ENCODE measurements around the gene KNCN. TPM values are rescaled to one million over a fixed set of nuclear protein-coding genes. Genes with fewer than 3 reads are reported as not detected.

Gene KNCN
- total RNA-seq, 3 donors from 2014 or later, result not detected

- Histone ChIP-seq H3K36me3 (peaks cover 8% of the 10 kb centered on the region), H3K9me3 (no peaks in the 10 kb centered on the region), H3K4me3 (no peak overlapping the region), H3K27ac (no peak overlapping the region), H3K4me1 (no peaks in the 10 kb centered on the region), H3K27me3 (no peaks in the 10 kb centered on the region)
- intact Hi-C loops (cut with DNase I; ENCODE audit: low total_unique reads), result no loop called here
- no peak for TF ChIP-seq CTCF (IDR thresholded peaks at IDR 0.05)
- no peak for DNase-seq (ENCODE audit: low spot score in 2 of 2)
These were observed 42.6 kb upstream of the KNCN start for GRCh38 chr1:46594063-46594462.

GRCh38 chr1:46592823-46593222, 41.4 kb upstream of the KNCN start:
- Histone ChIP-seq H3K4me3 (no peak overlapping the region), H3K36me3 (peaks cover 8% of the 10 kb centered on the region), H3K27me3 (no peaks in the 10 kb centered on the region), H3K9me3 (no peaks in the 10 kb centered on the region), H3K4me1 (no peaks in the 10 kb centered on the region), H3K27ac (no peak overlapping the region)
- no peak for TF ChIP-seq CTCF (IDR thresholded peaks at IDR 0.05)
- no peak for TF ChIP-seq POLR2A (IDR thresholded peaks at IDR 0.05)
- no peak for TF ChIP-seq POLR2AphosphoS5 (IDR thresholded peaks at IDR 0.05)
- intact Hi-C loops (cut with DNase I; ENCODE audit: low total_unique reads), result no loop called here
- no peak for DNase-seq (ENCODE audit: low spot score in 2 of 2)

- Histone ChIP-seq H3K27me3 (no peaks in the 10 kb centered on the region), H3K4me1 (no peaks in the 10 kb centered on the region), H3K4me3 (no peak overlapping the region), H3K36me3 (peaks cover 8% of the 10 kb centered on the region), H3K9me3 (no peaks in the 10 kb centered on the region), H3K27ac (no peak overlapping the region)
- intact Hi-C loops (cut with DNase I; ENCODE audit: low total_unique reads), result no loop called here
- no peak for TF ChIP-seq POLR2A (IDR thresholded peaks at IDR 0.05)
- TF ChIP-seq POLR2AphosphoS5 (IDR thresholded peaks at IDR 0.05), result no peak
- no peak for TF ChIP-seq CTCF (IDR thresholded peaks at IDR 0.05)
- DNase-seq (ENCODE audit: low spot score in 2 of 2), result no peak
These were observed 38.1 kb upstream of the KNCN start for GRCh38 chr1:46589529-46589928.

GRCh38 chr1:46587069-46587468, 35.6 kb upstream of the KNCN start:
- Histone ChIP-seq H3K27ac (no peak overlapping the region), H3K36me3 (peaks cover 4% of the 10 kb centered on the region), H3K4me3 (no peak overlapping the region)

GRCh38 chr1:46585312-46585938, 34.0 kb upstream of the KNCN start:
- no peaks in the 10 kb centered on the region for H3K4me1 ChIP-seq
- no peak for DNase-seq (ENCODE audit: low spot score in 2 of 2)
- intact Hi-C loops (cut with DNase I; ENCODE audit: low total_unique reads), result no loop called here
- no peak overlapping the region for H3K27ac ChIP-seq
- TF ChIP-seq POLR2AphosphoS5 (IDR thresholded peaks at IDR 0.05) (no peak), CTCF (IDR thresholded peaks at IDR 0.05) (no peak), POLR2A (IDR thresholded peaks at IDR 0.05) (no peak)
- H3K36me3 ChIP-seq, result no peaks in the 10 kb centered on the region
- H3K4me3 ChIP-seq, result no peak overlapping the region
- H3K27me3 ChIP-seq, result no peaks in the 10 kb centered on the region
- no peaks in the 10 kb centered on the region for H3K9me3 ChIP-seq

More at GRCh38 chr1:46587069-46587468, 35.6 kb upstream of the KNCN start:
- intact Hi-C loops (cut with DNase I; ENCODE audit: low total_unique reads), result no loop called here
- DNase-seq (ENCODE audit: low spot score in 2 of 2), result no peak
- Histone ChIP-seq H3K27me3 (no peaks in the 10 kb centered on the region), H3K9me3 (no peaks in the 10 kb centered on the region), H3K4me1 (no peaks in the 10 kb centered on the region)
- TF ChIP-seq POLR2A (IDR thresholded peaks at IDR 0.05) (no peak), CTCF (IDR thresholded peaks at IDR 0.05) (no peak), POLR2AphosphoS5 (IDR thresholded peaks at IDR 0.05) (no peak)

Measured in breast epithelium (tissue), 4 donors.